Activated naive CD8-positive, alpha-beta T cell treated with anti-CD3 and anti-CD28 coated beads, Interleukin-2, amount 50 U/mL, for 24 hours (primary cell): ENCODE data around the gene MKLN1.

Experiments used
- ATAC-seq: fragments of 150-1000 bp; cut with Tn5 transposase; one replicate; pipeline ENCODE4 v1.10.0; 2021
- DNase-seq: peaks from one replicate; pipeline ENCODE4 v3.0.0; 2021
- H3K27ac Mint-ChIP-seq: one replicate; pipeline ENCODE4 v1.8.0; 2021; ENCODE audit warnings: mild to moderate bottlenecking, mixed read lengths
- H3K27me3 Mint-ChIP-seq: one replicate; pipeline ENCODE4 v1.8.0; 2021; ENCODE audit warnings: mixed read lengths
- H3K36me3 Mint-ChIP-seq: one replicate; pipeline ENCODE4 v1.8.0; 2021; ENCODE audit warnings: low read depth, mixed read lengths
- H3K4me1 Mint-ChIP-seq: one replicate; pipeline ENCODE4 v1.8.0; 2021; ENCODE audit warnings: mixed read lengths
- H3K4me3 Mint-ChIP-seq: one replicate; pipeline ENCODE4 v1.8.0; 2021; ENCODE audit warnings: mild to moderate bottlenecking, moderate library complexity, mixed read lengths
- H3K9me3 Mint-ChIP-seq: one replicate; pipeline ENCODE4 v1.8.0; 2021; ENCODE audit warnings: mixed read lengths

MKLN1 gene

DNA sequence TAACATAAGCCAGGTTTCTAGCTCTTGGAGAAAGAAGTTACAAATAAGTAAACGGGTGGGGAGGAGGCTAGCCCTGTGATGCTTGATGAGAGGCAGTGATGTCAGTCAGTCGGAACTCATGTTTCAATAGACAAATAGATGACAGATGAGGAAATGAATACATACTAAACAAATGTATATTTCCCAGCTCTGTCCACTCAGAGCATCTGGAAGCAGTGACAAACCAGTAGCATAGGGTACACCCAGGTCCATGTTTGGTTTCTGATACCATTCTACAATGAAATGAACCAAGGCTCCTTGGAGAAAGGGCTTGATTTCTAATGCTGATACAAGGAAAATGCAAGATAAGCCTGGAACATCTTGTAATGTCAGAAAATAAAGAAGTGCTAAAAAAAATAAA is 198.1 kb downstream of the MKLN1 start:
- no peak overlapping the region for H3K4me3 Mint-ChIP-seq
- H3K27me3 Mint-ChIP-seq, result peaks cover 5% of the 10 kb centered on the region
- no peak overlapping the region for H3K27ac Mint-ChIP-seq
- no peak for ATAC-seq
- H3K36me3 Mint-ChIP-seq, result no peaks in the 10 kb centered on the region
- DNase-seq, result no peak
- H3K4me1 Mint-ChIP-seq, result peaks cover 8% of the 10 kb centered on the region
- H3K9me3 Mint-ChIP-seq, result no peaks in the 10 kb centered on the region

DNA sequence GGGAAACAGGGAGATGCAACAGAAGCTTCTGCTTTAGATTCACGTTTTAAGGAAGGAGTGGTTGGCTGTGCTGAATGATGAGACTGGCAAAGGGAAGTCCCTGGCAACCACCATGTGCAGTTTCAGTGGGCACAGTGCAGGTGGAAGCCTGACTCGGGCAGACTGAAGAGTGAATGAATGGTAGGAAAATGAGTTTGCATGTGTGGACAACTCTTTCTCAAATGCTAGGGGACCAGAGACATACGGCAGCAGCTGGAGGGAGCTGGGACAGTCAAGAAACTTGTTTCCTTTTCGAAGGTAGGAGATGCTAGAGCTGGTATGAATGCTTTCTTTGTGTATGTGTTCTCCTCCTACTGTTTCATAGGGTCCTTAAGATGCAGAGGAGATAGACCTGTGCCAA is 199.8 kb downstream of the MKLN1 start:
- H3K4me1 Mint-ChIP-seq, result peaks cover 7% of the 10 kb centered on the region
- no peaks in the 10 kb centered on the region for H3K36me3 Mint-ChIP-seq
- DNase-seq, result no peak
- ATAC-seq, result no peak
- no peak overlapping the region for H3K27ac Mint-ChIP-seq
- peaks cover 5% of the 10 kb centered on the region for H3K27me3 Mint-ChIP-seq
- H3K9me3 Mint-ChIP-seq, result no peaks in the 10 kb centered on the region
- H3K4me3 Mint-ChIP-seq, result no peak overlapping the region

DNA sequence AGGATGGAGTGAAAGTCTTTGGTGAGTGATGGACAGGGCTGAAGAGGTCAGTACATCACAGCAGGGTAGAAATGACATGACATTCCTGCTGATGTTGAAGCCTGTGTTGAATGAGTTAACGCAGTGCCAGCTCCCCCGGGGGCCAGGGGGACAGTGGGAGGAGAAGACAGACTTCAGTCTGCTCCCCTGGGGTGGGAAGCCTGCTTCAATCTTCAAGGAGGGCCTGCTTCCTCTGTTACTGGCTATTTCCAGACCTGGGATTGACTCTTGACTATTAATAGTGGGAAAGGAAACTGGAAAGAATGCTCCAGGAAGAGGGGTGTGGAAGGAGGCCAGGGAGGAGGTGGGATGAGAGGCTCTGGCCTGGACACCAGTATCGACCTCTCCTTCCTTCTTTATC is 201.5 kb downstream of the MKLN1 start:
- DNase-seq (no peak), ATAC-seq (no peak)
- no peaks in the 10 kb centered on the region for H3K4me1 Mint-ChIP-seq
- no peaks in the 10 kb centered on the region for H3K9me3 Mint-ChIP-seq
- H3K36me3 Mint-ChIP-seq, result no peaks in the 10 kb centered on the region
- H3K27ac Mint-ChIP-seq, result no peak overlapping the region
- H3K27me3 Mint-ChIP-seq, result peaks cover 5% of the 10 kb centered on the region
- H3K4me3 Mint-ChIP-seq, result no peak overlapping the region

DNA sequence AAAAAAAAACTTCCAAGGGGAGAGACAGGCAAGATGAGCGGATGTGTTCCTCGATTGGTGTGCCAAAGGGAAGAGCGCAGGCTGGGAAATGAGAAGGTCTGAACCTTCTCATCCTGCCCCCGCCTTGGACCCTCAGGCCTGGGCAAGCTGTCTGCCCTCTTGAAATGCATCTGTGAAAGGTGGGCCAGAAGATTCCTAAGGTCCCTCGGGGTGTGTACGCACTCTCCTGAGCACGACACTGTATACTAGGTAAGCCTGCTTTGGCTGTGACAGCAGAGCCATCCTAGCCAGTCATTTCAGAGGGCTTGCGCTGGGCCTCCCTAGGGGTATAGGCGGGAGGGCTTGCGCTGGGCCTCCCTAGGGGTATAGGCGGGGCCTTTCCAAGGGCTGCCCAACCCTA is 201.9 kb downstream of the MKLN1 start:
- ATAC-seq (no peak), DNase-seq (no peak)
- Mint-ChIP-seq H3K9me3 (no peaks in the 10 kb centered on the region), H3K27ac (no peak overlapping the region), H3K4me3 (no peak overlapping the region), H3K27me3 (peaks cover 4% of the 10 kb centered on the region), H3K36me3 (no peaks in the 10 kb centered on the region), H3K4me1 (no peaks in the 10 kb centered on the region)

DNA sequence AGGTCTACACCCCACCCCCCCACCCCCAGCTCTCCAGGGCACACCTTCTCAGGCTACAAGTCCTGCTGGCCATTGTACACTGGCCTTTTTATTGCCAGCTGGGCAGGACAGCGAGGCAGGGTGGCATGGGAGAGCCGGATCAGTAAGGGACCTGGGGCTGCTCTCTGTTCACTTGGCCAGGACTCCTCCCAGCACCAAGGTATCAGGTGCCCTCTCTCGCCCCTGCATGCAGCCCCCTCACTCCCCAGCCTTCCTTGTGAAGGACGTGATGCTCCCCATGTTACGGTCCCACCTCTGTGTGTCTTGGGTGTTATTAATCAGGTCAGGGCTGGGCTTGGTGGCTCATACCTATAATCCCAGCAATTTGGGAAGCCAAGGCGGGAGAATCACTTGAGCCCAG is 202.5 kb downstream of the MKLN1 start:
- ATAC-seq (no peak), DNase-seq (no peak)
- Mint-ChIP-seq H3K27ac (no peak overlapping the region), H3K27me3 (peaks cover 2% of the 10 kb centered on the region), H3K4me3 (no peak overlapping the region), H3K4me1 (no peaks in the 10 kb centered on the region), H3K36me3 (no peaks in the 10 kb centered on the region), H3K9me3 (no peaks in the 10 kb centered on the region)

DNA sequence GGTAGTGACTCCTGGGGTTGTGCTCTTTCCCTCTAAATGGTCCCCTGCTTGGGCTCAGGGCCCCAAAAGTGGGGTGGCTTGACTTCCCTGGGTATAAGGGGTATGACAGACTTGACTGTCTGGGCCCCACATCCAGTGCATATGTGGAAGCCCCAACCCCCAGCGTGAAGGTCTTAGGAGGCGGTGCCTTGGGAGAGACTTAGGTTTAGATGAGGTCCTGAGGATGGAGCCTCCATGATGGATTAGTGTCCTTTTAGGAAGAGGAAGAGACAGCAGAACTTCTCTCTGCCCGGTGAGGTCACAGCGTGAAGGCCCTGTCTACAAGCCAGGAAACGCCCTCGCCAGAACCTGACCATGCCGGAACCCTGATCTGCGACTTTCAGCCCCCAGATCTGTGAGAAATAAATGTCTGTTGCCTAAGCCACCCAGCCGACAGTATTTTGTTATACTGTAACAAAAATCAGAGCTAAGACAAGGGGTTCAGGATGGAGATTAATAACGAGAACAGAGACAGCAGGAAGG is 205.0 kb downstream of the MKLN1 start:
- Mint-ChIP-seq H3K9me3 (no peaks in the 10 kb centered on the region), H3K27ac (no peak overlapping the region)
- ATAC-seq, result no peak

DNA sequence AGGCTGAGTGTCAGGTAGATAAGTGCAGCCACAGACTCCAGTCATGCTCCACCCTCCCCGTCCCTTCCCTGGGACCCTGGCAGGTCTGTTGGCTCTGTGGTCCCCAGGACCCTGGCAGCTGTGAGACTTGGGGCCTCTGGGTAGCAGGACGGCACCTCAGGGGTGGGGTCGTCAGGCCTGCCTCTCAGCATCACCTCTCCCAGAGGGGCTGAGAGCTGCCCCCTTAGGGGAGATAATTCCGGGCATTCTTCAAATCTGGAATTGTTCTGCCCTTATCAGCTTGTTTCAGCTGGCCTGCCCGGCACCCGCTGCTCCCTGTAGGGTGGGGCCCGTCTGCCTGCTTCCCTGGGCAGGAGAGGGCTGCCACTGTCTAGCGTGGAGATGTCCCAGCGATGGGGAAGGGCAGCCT is 205.5 kb downstream of the MKLN1 start:
- no peaks in the 10 kb centered on the region for H3K36me3 Mint-ChIP-seq
- no peaks in the 10 kb centered on the region for H3K9me3 Mint-ChIP-seq
- H3K27ac Mint-ChIP-seq, result no peak overlapping the region
- no peaks in the 10 kb centered on the region for H3K4me1 Mint-ChIP-seq
- ATAC-seq, result no peak
- no peaks in the 10 kb centered on the region for H3K27me3 Mint-ChIP-seq
- no peak overlapping the region for H3K4me3 Mint-ChIP-seq
- no peak for DNase-seq

More for the DNA sequence above, 205.0 kb downstream of the MKLN1 start:
- H3K27me3 Mint-ChIP-seq, result no peaks in the 10 kb centered on the region
- no peak overlapping the region for H3K4me3 Mint-ChIP-seq
- no peak for DNase-seq
- H3K4me1 Mint-ChIP-seq, result no peaks in the 10 kb centered on the region
- H3K36me3 Mint-ChIP-seq, result no peaks in the 10 kb centered on the region

DNA sequence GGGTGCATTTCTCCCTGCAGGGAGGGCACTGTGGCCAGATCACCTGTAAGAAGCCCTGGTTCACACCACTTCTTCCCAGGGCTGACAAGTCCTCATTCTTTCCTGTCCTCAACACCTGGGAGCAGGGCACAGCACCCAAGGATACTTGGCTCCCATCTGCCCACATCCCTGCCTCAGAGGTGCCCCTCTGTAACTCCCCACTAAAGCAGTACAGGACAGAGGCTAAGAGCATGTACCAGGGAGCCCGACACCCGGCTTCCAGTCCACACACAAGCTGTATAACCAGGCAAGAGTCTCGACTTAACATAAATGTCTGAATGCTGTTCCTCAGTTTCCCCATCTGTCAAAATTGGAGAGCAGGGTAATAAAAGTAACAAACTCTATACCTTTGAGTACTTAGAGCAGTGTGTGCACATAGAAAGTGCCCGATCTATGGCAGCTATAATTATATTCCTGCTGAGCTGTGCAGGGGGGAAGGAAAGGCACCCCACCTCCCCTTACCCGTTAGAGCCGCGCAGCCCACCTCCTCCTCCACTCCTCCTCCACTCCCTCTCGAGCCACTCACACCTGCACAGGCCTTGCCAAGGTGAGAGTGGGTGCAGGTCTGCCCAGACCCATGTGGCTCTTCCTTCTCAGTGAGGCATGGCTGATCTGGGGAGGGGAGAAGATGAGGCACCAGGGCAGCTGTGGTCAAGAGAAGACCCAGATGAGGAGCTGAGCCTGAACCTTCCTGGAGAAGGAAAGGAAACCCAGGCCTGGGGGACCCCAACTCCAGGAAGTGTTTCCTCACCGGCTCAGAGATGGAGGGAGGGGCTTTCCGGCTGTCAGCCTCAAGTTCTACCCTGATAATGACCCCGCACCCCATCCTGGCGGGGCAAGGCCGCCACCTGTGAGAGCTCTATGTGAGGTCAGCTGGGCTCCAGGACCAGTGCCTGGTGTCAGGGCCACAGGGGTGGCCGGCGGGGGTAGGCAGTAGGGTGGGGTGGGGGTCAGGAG is 206.2 kb downstream of the MKLN1 start:
- H3K27ac Mint-ChIP-seq, result no peak overlapping the region
- no peaks in the 10 kb centered on the region for H3K9me3 Mint-ChIP-seq
- H3K36me3 Mint-ChIP-seq, result no peaks in the 10 kb centered on the region

DNA sequence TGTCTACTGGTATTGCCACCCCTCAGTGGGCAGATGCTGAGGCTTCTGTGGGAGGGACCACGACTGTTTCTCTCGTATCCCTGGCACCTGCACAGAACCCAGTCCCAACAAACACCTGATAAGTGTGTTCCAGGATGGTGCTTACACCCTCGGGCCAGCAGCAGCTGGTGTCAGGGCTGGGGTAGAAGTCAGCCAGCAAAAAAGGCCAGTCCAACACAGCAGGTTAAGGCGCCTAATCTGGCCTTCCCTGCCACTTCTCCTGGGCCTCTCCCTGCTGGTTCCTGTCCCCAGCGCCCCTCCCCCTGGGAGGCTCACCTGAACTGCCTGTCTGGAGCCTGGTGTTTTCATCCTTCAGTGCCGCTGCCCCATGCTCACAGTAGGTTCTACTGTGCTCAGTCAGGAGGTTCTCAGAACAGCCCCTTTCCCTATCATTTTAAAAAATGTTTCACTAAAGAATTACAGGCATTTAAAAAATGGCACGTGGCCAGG is 208.7 kb downstream of the MKLN1 start:
- no peaks in the 10 kb centered on the region for H3K4me1 Mint-ChIP-seq
- no peaks in the 10 kb centered on the region for H3K9me3 Mint-ChIP-seq
- no peak overlapping the region for H3K4me3 Mint-ChIP-seq
- ATAC-seq (no peak), DNase-seq (no peak)
- no peaks in the 10 kb centered on the region for H3K36me3 Mint-ChIP-seq
- no peaks in the 10 kb centered on the region for H3K27me3 Mint-ChIP-seq
- no peak overlapping the region for H3K27ac Mint-ChIP-seq

More for the DNA sequence above, 206.2 kb downstream of the MKLN1 start:
- ATAC-seq (no peak), DNase-seq (no peak)
- Mint-ChIP-seq H3K4me3 (no peak overlapping the region), H3K4me1 (no peaks in the 10 kb centered on the region), H3K27me3 (no peaks in the 10 kb centered on the region)

DNA sequence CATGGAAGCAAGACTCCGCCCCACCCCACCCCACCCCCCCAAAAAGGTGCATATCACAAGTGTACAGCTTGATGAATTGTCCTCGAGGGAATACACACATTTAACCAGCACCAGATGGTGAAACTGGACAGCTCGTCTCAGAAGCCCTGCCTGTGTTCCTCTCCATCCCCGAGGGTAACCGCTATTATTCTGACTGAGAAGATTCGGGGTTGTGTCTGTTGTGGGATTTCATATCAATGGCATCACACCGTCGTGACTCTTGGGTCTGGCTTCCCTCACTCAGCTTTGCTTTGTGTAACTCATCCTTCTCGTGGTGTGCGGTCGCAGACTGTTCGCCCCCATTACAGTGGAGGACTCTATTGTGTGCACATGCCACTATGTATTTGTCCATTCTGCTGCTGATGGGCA is 209.9 kb downstream of the MKLN1 start:
- H3K27me3 Mint-ChIP-seq, result no peaks in the 10 kb centered on the region
- no peaks in the 10 kb centered on the region for H3K9me3 Mint-ChIP-seq
- no peak overlapping the region for H3K27ac Mint-ChIP-seq
- ATAC-seq (no peak), DNase-seq (no peak)
- no peaks in the 10 kb centered on the region for H3K36me3 Mint-ChIP-seq
- H3K4me1 Mint-ChIP-seq, result no peaks in the 10 kb centered on the region
- no peak overlapping the region for H3K4me3 Mint-ChIP-seq

DNA sequence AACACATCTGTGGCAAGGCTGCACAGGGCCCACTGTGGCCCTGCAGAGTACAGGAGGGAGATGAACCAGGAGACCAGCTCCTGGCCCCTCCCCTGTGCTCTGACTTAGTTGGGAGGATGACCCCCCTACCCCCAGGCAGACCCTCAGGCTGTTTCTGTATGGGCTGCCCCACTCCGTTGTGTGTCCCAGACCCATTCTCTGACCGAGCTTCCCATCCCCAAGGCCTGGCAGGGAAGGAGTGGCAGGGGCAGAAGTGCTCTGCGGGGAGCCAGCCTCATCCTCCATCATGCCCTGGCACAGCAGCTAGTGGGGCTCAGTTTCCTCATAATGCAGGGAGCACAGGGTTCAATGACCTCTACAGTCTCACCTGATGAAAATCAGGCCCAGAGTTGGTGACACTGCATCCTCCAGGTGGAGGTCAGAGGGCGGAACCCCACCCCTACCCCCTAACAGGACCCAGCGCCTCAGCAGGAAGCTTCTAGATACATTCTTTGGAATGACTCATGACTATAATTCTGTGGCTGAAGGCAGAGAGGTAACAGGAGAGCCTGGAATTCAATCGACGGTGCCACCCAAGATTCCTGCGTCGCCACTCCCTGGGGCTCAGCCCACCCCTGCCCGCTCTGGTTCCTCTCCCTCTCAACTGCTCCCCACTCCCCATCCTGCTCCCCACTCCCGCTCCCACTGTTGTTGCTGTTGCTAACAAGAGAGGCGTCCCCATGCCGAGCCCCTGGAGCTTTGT is 210.6 kb downstream of the MKLN1 start:
- H3K4me1 Mint-ChIP-seq, result no peaks in the 10 kb centered on the region
- no peaks in the 10 kb centered on the region for H3K36me3 Mint-ChIP-seq
- H3K9me3 Mint-ChIP-seq, result no peaks in the 10 kb centered on the region
- no peak overlapping the region for H3K27ac Mint-ChIP-seq
- H3K4me3 Mint-ChIP-seq, result no peak overlapping the region
- no peaks in the 10 kb centered on the region for H3K27me3 Mint-ChIP-seq
- no peak for DNase-seq
- ATAC-seq, result no peak

DNA sequence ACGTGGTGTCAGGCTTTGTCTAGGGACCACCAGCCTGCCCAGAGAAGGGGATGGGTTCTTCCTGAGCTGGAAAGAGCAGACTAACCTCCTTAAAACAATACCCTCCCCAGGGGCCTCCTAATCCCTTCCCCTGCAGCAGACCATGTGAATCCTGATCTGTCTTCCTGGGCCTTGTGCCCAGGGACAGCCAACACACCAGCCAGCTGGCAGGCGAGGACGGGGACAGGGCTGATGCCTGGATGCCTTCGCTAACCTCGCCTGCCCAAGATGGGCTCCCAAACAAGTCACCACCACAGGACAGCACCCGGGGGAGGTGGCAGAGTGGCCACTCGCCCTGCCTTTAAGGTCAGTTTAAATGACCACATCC is 211.1 kb downstream of the MKLN1 start:
- DNase-seq (no peak), ATAC-seq (no peak)
- no peaks in the 10 kb centered on the region for H3K9me3 Mint-ChIP-seq
- H3K27ac Mint-ChIP-seq, result no peak overlapping the region
- H3K36me3 Mint-ChIP-seq, result no peaks in the 10 kb centered on the region
- H3K27me3 Mint-ChIP-seq, result no peaks in the 10 kb centered on the region
- no peak overlapping the region for H3K4me3 Mint-ChIP-seq
- H3K4me1 Mint-ChIP-seq, result no peaks in the 10 kb centered on the region

DNA sequence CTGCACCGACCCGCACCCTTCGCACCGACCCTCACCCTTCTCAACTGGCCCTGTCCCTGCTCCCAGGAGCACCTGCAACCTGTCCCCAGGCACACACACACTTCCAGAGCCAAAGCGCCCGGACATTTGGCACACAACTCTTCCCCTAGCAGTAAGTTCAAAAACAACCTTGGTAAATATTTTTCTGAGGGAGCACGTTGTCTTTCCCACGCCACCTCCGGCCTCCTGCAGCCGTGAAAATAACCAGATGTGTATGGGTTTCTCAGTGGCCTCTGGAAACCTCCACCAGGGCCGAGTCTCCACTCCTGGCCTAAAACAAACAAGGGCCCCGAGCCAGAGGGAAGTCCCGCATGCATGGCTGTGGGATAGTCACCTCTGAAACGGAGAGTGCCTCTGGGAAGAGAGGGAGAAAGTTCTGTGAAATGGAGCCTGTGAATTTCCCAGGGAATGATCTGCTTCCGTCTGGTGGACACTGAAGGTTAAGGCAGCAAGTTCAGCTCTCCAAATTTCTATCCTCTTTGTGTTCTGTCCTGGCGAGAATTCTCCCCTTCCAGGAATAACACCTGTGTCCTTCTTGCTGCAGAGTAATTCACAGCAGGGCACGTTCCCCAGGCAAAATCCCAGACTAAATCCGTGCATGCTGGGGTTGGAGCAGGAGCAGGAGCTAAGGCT is 213.0 kb downstream of the MKLN1 start:
- Mint-ChIP-seq H3K9me3 (no peaks in the 10 kb centered on the region), H3K27ac (no peak overlapping the region), H3K4me1 (no peaks in the 10 kb centered on the region), H3K36me3 (no peaks in the 10 kb centered on the region), H3K27me3 (no peaks in the 10 kb centered on the region), H3K4me3 (no peak overlapping the region)
- ATAC-seq (no peak), DNase-seq (no peak)

DNA sequence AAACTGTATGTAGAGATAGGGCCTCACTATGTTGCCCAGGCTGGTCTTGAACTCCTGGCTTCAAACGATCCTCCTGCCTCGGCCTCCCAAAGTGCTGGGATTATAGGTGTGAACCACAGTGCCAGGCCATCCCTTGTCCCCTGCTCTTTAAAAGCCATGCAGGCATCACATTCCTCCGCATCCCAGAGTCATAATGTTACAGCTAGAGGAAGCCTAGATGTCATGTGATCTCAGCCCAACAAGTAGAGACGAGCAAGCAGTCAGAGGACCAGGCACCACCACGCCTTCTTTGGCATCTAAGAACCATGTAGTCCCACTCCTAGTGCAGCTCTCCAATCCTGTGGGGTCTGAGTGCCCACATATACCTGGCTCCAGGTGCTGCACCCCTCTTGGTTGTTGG is 215.6 kb downstream of the MKLN1 start:
- Mint-ChIP-seq H3K4me1 (no peaks in the 10 kb centered on the region), H3K36me3 (no peaks in the 10 kb centered on the region), H3K9me3 (no peaks in the 10 kb centered on the region), H3K27me3 (no peaks in the 10 kb centered on the region), H3K27ac (no peak overlapping the region), H3K4me3 (no peak overlapping the region)
- ATAC-seq (no peak), DNase-seq (no peak)
